ENCODE results near the gene USP17L22. TPM values are rescaled to one million over a fixed set of nuclear protein-coding genes. Genes with fewer than 3 reads are reported as not detected.
"Not testable (repeated sequence)": the region's sequence is repeated elsewhere in the genome, so short reads cannot be mapped to it uniquely, and the experiment has no call there.

Gene USP17L22
- not detected in 2 replicates for total RNA-seq (2014; rRNA removed; shearing (Covaris generic))

- not testable (repeated sequence) for DNase-seq (ENCODE audit: low read depth)
Observed at GRCh38 chr4:9267319-9267718, at the start of gene USP17L22. TSS of gene USP17L22 (plus strand) at chr4:9267619. CDS start at chr4:9267619, 0 bp downstream.

GRCh38 chr4:9219852-9220251 lies 47.6 kb upstream of the USP17L22 start, which contains the start of gene USP17L12:
TSS of gene USP17L12 (plus strand) at chr4:9220152. CDS start at chr4:9220152, 0 bp downstream.
- not testable (repeated sequence) for DNase-seq (ENCODE audit: low read depth)

- not testable (repeated sequence) for DNase-seq (ENCODE audit: low read depth)
Observed at GRCh38 chr4:9224596-9224995, 42.8 kb upstream of the USP17L22 start, which contains the start of gene USP17L13. TSS of gene USP17L13 (plus strand) at chr4:9224896. CDS start at chr4:9224896, 0 bp downstream.

GRCh38 chr4:9230249-9230648 lies 37.2 kb upstream of the USP17L22 start:
- DNase-seq (ENCODE audit: low read depth) = not testable (repeated sequence)

- DNase-seq (ENCODE audit: low read depth) = not testable (repeated sequence)
Observed at GRCh38 chr4:9234085-9234484, 33.3 kb upstream of the USP17L22 start, which contains the start of gene USP17L15. TSS of gene USP17L15 (plus strand) at chr4:9234385. CDS start at chr4:9234385, 0 bp downstream.

GRCh38 chr4:9238461-9238860 lies 29.0 kb upstream of the USP17L22 start:
- DNase-seq (ENCODE audit: low read depth) = not testable (repeated sequence)

- not testable (repeated sequence) for DNase-seq (ENCODE audit: low read depth)
Observed at GRCh38 chr4:9243579-9243978, 23.8 kb upstream of the USP17L22 start, which contains the start of gene USP17L17. TSS of gene USP17L17 (plus strand) at chr4:9243879. CDS start at chr4:9243879, 0 bp downstream.

GRCh38 chr4:9247953-9248680 lies 19.3 kb upstream of the USP17L22 start, which contains the start of gene USP17L18:
TSS of gene USP17L18 (plus strand) at chr4:9248630. CDS start at chr4:9248630, 0 bp downstream.
- not testable (repeated sequence) for DNase-seq (ENCODE audit: low read depth)

- not testable (repeated sequence) for DNase-seq (ENCODE audit: low read depth)
Observed at GRCh38 chr4:9253078-9253477, 14.3 kb upstream of the USP17L22 start, which contains the start of gene USP17L19. TSS of gene USP17L19 (plus strand) at chr4:9253378. CDS start at chr4:9253378, 0 bp downstream.

GRCh38 chr4:9257824-9258223 lies 9.6 kb upstream of the USP17L22 start, which contains the start of gene USP17L20:
TSS of gene USP17L20 (plus strand) at chr4:9258124. CDS start at chr4:9258124, 0 bp downstream.
- DNase-seq (ENCODE audit: low read depth) = not testable (repeated sequence)

GRCh38 chr4:9262572-9262971 lies 4.8 kb upstream of the USP17L22 start, which contains the start of gene USP17L21:
TSS of gene USP17L21 (plus strand) at chr4:9262872. CDS start at chr4:9262872, 0 bp downstream.
- DNase-seq (ENCODE audit: low read depth) = not testable (repeated sequence)

GRCh38 chr4:9271719-9272118 lies 4.3 kb downstream of the USP17L22 start:
- not testable (repeated sequence) for DNase-seq (ENCODE audit: low read depth)

Other genes starting within 250 kb of the USP17L22 start
- gene FAM90A26, start 97.2 kb upstream of the USP17L22 start, total RNA-seq (2014; rRNA removed; shearing (Covaris generic)) = not detected in 2 replicates
- gene USP17L10, start 57.0 kb upstream of the USP17L22 start, total RNA-seq (2014; rRNA removed; shearing (Covaris generic)) = not detected in 2 replicates
- not detected in 2 replicates for gene USP17L11, start 52.2 kb upstream of the USP17L22 start, total RNA-seq (2014; rRNA removed; shearing (Covaris generic))
- gene USP17L12, start 47.5 kb upstream of the USP17L22 start, total RNA-seq (2014; rRNA removed; shearing (Covaris generic)) = not detected in 2 replicates
- gene USP17L13, start 42.7 kb upstream of the USP17L22 start, total RNA-seq (2014; rRNA removed; shearing (Covaris generic)) = not detected in 2 replicates
- not detected in 2 replicates for gene USP17L15, start 33.2 kb upstream of the USP17L22 start, total RNA-seq (2014; rRNA removed; shearing (Covaris generic))
- not detected in 2 replicates for gene USP17L17, start 23.7 kb upstream of the USP17L22 start, total RNA-seq (2014; rRNA removed; shearing (Covaris generic))
- not detected in 2 replicates for gene USP17L18, start 19.0 kb upstream of the USP17L22 start, total RNA-seq (2014; rRNA removed; shearing (Covaris generic))
- gene USP17L19, start 14.2 kb upstream of the USP17L22 start, total RNA-seq (2014; rRNA removed; shearing (Covaris generic)) = not detected in 2 replicates
- not detected in 2 replicates for gene USP17L20, start 9.5 kb upstream of the USP17L22 start, total RNA-seq (2014; rRNA removed; shearing (Covaris generic))
- not detected in 2 replicates for gene USP17L21, start 4.7 kb upstream of the USP17L22 start, total RNA-seq (2014; rRNA removed; shearing (Covaris generic))
- gene USP17L24, start 57.5 kb downstream of the USP17L22 start, total RNA-seq (2014; rRNA removed; shearing (Covaris generic)) = not detected in 2 replicates
- not detected in 2 replicates for gene USP17L25, start 62.3 kb downstream of the USP17L22 start, total RNA-seq (2014; rRNA removed; shearing (Covaris generic))
- not detected in 2 replicates for gene USP17L26, start 67.0 kb downstream of the USP17L22 start, total RNA-seq (2014; rRNA removed; shearing (Covaris generic))
- not detected in 2 replicates for gene USP17L5, start 71.8 kb downstream of the USP17L22 start, total RNA-seq (2014; rRNA removed; shearing (Covaris generic))
- gene USP17L27, start 76.5 kb downstream of the USP17L22 start, total RNA-seq (2014; rRNA removed; shearing (Covaris generic)) = not detected in 2 replicates
- not detected in 2 replicates for gene USP17L28, start 81.3 kb downstream of the USP17L22 start, total RNA-seq (2014; rRNA removed; shearing (Covaris generic))
- gene USP17L29, start 86.0 kb downstream of the USP17L22 start, total RNA-seq (2014; rRNA removed; shearing (Covaris generic)) = not detected in 2 replicates
- gene USP17L30, start 95.5 kb downstream of the USP17L22 start, total RNA-seq (2014; rRNA removed; shearing (Covaris generic)) = not detected in 2 replicates
- gene DEFB131A, start 176.8 kb downstream of the USP17L22 start, total RNA-seq (2014; rRNA removed; shearing (Covaris generic)) = not detected in 2 replicates

All from RPMI7951 (cell line).